Neuronal stem cell (in vitro differentiated cells): ENCODE results near the gene PDE11A.

Experiments
- DNase-seq: peaks from one replicate; pipeline ENCODE4 v3.0.0-alpha.2; 2013; ENCODE audit warnings: low spot score
- H2AFZ ChIP-seq: one replicate; pipeline ENCODE4 v1.6.1; 2013; ENCODE audit warnings: mild to moderate bottlenecking, low read length, inconsistent platforms
- H2AK5ac ChIP-seq: 2 replicates; pipeline ENCODE4 v1.6.1; 2013; ENCODE audit warnings: low read depth, mild to moderate bottlenecking, inconsistent platforms, low read length, moderate library complexity, mixed read lengths
- H2BK120ac ChIP-seq: 2 replicates; pipeline ENCODE4 v1.6.1; 2013; ENCODE audit warnings: low read depth, mild to moderate bottlenecking, inconsistent platforms, low read length, moderate library complexity, mixed read lengths
- H2BK12ac ChIP-seq: one replicate; pipeline ENCODE4 v1.6.1; 2013; ENCODE audit warnings: low read length, inconsistent platforms
- H2BK15ac ChIP-seq: 2 replicates; pipeline ENCODE4 v1.6.1; 2013; ENCODE audit warnings: mild to moderate bottlenecking, low read length, inconsistent platforms, mixed read lengths
- H2BK5ac ChIP-seq: one replicate; pipeline ENCODE4 v1.6.1; 2013; ENCODE audit warnings: inconsistent platforms, mild to moderate bottlenecking, low read length, moderate library complexity
- H3K14ac ChIP-seq: one replicate; pipeline ENCODE4 v1.6.1; 2013; ENCODE audit warnings: low read length, inconsistent platforms
- H3K18ac ChIP-seq: 2 replicates; pipeline ENCODE4 v1.6.1; 2013; ENCODE audit warnings: low read length, inconsistent platforms
- H3K23ac ChIP-seq: 2 replicates; pipeline ENCODE4 v1.6.1; 2013; ENCODE audit warnings: low read depth, mild to moderate bottlenecking, mixed read lengths, low read length, inconsistent platforms; ENCODE audit not compliant: poor library complexity
- H3K27ac ChIP-seq: replicated peaks from 3 replicates; pipeline ENCODE4 v1.5.1; 2013; ENCODE audit warnings: low read length, inconsistent platforms
- H3K27me3 ChIP-seq, 3 experiments: 2 replicates each; pipeline ENCODE4 v1.6.1; 2013; ENCODE audit warnings: low read length in 3 of 3, mild to moderate bottlenecking in 2 of 3, inconsistent platforms in 1 of 3, low read depth in 1 of 3, mixed read lengths in 1 of 3, moderate library complexity in 1 of 3; ENCODE audit not compliant: control insufficient read depth in 3 of 3, insufficient read depth in 3 of 3
- H3K36me3 ChIP-seq, 2 donors: replicated peaks in 1 of 2; 2 replicates each; pipeline ENCODE4 v1.6.1; 2013; ENCODE audit warnings: low read length in 2 of 2; ENCODE audit not compliant: control insufficient read depth in 2 of 2, insufficient read depth in 2 of 2
- H3K4ac ChIP-seq: 2 replicates; pipeline ENCODE4 v1.6.1; 2013; ENCODE audit warnings: inconsistent platforms, mild to moderate bottlenecking, low read length, moderate library complexity
- H3K4me1 ChIP-seq, 2 donors: 1 replicate in 1 of 2; 2 replicates in 1 of 2; pipeline ENCODE4 v1.6.1; 2013; ENCODE audit warnings: low read length in 2 of 2, low read depth in 1 of 2; ENCODE audit not compliant: control insufficient read depth in 2 of 2, insufficient read depth in 1 of 2
- H3K4me2 ChIP-seq: one replicate; pipeline ENCODE4 v1.6.1; 2013; ENCODE audit warnings: mild to moderate bottlenecking, low read length, inconsistent platforms; ENCODE audit not compliant: insufficient read depth, poor library complexity, severe bottlenecking
- H3K4me3 ChIP-seq, 2 donors: 2 replicates each; pipeline ENCODE4 v1.5.1; 2013; ENCODE audit warnings: low read length in 2 of 2, mild to moderate bottlenecking in 2 of 2, inconsistent platforms in 1 of 2, moderate library complexity in 1 of 2
- H3K79me1 ChIP-seq: one replicate; pipeline ENCODE4 v1.6.1; 2013; ENCODE audit warnings: low read depth, mild to moderate bottlenecking, inconsistent platforms, low read length, moderate library complexity
- H3K9ac ChIP-seq: one replicate; pipeline ENCODE4 v1.6.1; 2013; ENCODE audit warnings: mild to moderate bottlenecking, low read depth, low read length, inconsistent platforms; ENCODE audit not compliant: poor library complexity
- H3K9me3 ChIP-seq, 2 donors: replicated peaks in 1 of 2; 2 replicates each; pipeline versions ENCODE3 to v1.6.1; 2013; ENCODE audit warnings: low read length in 2 of 2, mild to moderate bottlenecking in 2 of 2, inconsistent platforms in 1 of 2, low read depth in 1 of 2, mixed read lengths in 1 of 2, moderate library complexity in 1 of 2; ENCODE audit not compliant: control insufficient read depth in 2 of 2, insufficient read depth in 1 of 2
- H4K8ac ChIP-seq: one replicate; pipeline ENCODE4 v1.6.1; 2013; ENCODE audit warnings: low read depth, mild to moderate bottlenecking, inconsistent platforms, low read length, moderate library complexity
- H4K91ac ChIP-seq: one replicate; pipeline ENCODE4 v1.6.1; 2013; ENCODE audit warnings: low read length, low read depth, mild to moderate bottlenecking, inconsistent platforms; ENCODE audit not compliant: poor library complexity
- WGBS, 2 donors: extraction: QIAGEN DNeasy Blood & Tissue Kit; methylation state at CpG; one replicate each; pipeline ENCODE4 v1.1.7; 2013; ENCODE audit warnings: missing lambda C conversion rate in 2 of 2, mixed read lengths in 1 of 2; ENCODE audit not compliant: insufficient read length in 2 of 2, insufficient replicate concordance in 1 of 2; ENCODE audit errors: extremely low coverage in 2 of 2; 5-methylcytosine and 5-hydroxymethylcytosine counted together

PDE11A gene

GRCh38 chr2:177881008-177881747, 191.4 kb downstream of the PDE11A start:
- Histone ChIP-seq H3K9me3 (no peaks in the 10 kb centered on the region), H3K18ac (no peak overlapping the region), H3K4me3 (no peak overlapping the region), H3K27ac (no peak overlapping the region), H4K91ac (no peak overlapping the region), H2BK120ac (no peak overlapping the region), H3K4ac (no peak overlapping the region), H3K36me3 (no peaks in the 10 kb centered on the region), H2AK5ac (no peak overlapping the region), H3K9ac (no peak overlapping the region), H2BK5ac (no peak overlapping the region), H4K8ac (no peak overlapping the region), H3K27me3 (no peaks in the 10 kb centered on the region), H3K23ac (no peak overlapping the region), H3K79me1 (no peaks in the 10 kb centered on the region), H2BK15ac (no peak overlapping the region), H3K14ac (no peak overlapping the region), H2AFZ (no peak overlapping the region), H3K4me2 (no peak overlapping the region), H2BK12ac (no peak overlapping the region), H3K4me1 (no peaks in the 10 kb centered on the region)
- WGBS, 2 donors: no CpG with 5 or more reads among the region's 2 CpGs
- DNase-seq: no peak

- Histone ChIP-seq H3K4me1 (no peaks in the 10 kb centered on the region), H3K4ac (no peak overlapping the region), H3K79me1 (no peaks in the 10 kb centered on the region), H2AFZ (no peak overlapping the region), H2BK5ac (no peak overlapping the region), H3K18ac (no peak overlapping the region), H2BK15ac (no peak overlapping the region), H4K8ac (no peak overlapping the region), H3K23ac (no peak overlapping the region), H4K91ac (no peak overlapping the region), H2BK120ac (no peak overlapping the region), H3K4me2 (no peak overlapping the region), H3K9me3 (no peaks in the 10 kb centered on the region), H3K14ac (no peak overlapping the region), H3K4me3 (no peak overlapping the region), H3K9ac (no peak overlapping the region), H3K36me3 (no peaks in the 10 kb centered on the region), H3K27ac (no peak overlapping the region), H2AK5ac (no peak overlapping the region), H3K27me3 (no peaks in the 10 kb centered on the region), H2BK12ac (no peak overlapping the region)
- DNase-seq: no peak
- no CpG with 5 or more reads among the region's 2 CpGs for WGBS, 2 donors
Measured at GRCh38 chr2:177880285-177880684, 192.3 kb downstream of the PDE11A start.

GRCh38 chr2:177876950-177877349, 195.6 kb downstream of the PDE11A start:
- no peak overlapping the region for H3K4me2 ChIP-seq
- no peaks in the 10 kb centered on the region for H3K4me1 ChIP-seq
- H3K4me3 ChIP-seq: no peak overlapping the region
- no peak overlapping the region for H3K27ac ChIP-seq
- no peak for DNase-seq
- H2BK12ac ChIP-seq: no peak overlapping the region
- no peak overlapping the region for H3K9ac ChIP-seq
- WGBS, 2 donors: no CpG with 5 or more reads among the region's 8 CpGs
- no peak overlapping the region for H2BK15ac ChIP-seq
- H2AFZ ChIP-seq: no peak overlapping the region
- no peaks in the 10 kb centered on the region for H3K9me3 ChIP-seq
- H3K18ac ChIP-seq: no peak overlapping the region
- no peak overlapping the region for H4K91ac ChIP-seq
- no peak overlapping the region for H3K4ac ChIP-seq
- no peak overlapping the region for H2BK5ac ChIP-seq
- no peak overlapping the region for H2BK120ac ChIP-seq
- H3K36me3 ChIP-seq: no peaks in the 10 kb centered on the region
- no peaks in the 10 kb centered on the region for H3K27me3 ChIP-seq
- no peak overlapping the region for H2AK5ac ChIP-seq
- H4K8ac ChIP-seq: no peak overlapping the region
- no peaks in the 10 kb centered on the region for H3K79me1 ChIP-seq
- no peak overlapping the region for H3K14ac ChIP-seq
- H3K23ac ChIP-seq: no peak overlapping the region

- Histone ChIP-seq H2BK5ac (no peak overlapping the region), H2AFZ (no peak overlapping the region), H3K4ac (no peak overlapping the region), H3K9me3 (no peaks in the 10 kb centered on the region), H3K18ac (no peak overlapping the region), H3K4me2 (no peak overlapping the region), H2AK5ac (no peak overlapping the region), H2BK12ac (no peak overlapping the region), H3K23ac (no peak overlapping the region), H3K36me3 (no peaks in the 10 kb centered on the region), H2BK15ac (no peak overlapping the region), H4K8ac (no peak overlapping the region), H3K4me1 (no peaks in the 10 kb centered on the region), H3K14ac (no peak overlapping the region), H3K4me3 (no peak overlapping the region), H3K27me3 (no peaks in the 10 kb centered on the region), H3K9ac (no peak overlapping the region), H4K91ac (no peak overlapping the region), H3K79me1 (no peaks in the 10 kb centered on the region), H3K27ac (no peak overlapping the region), H2BK120ac (no peak overlapping the region)
- DNase-seq: no peak
- no CpG with 5 or more reads among the region's 4 CpGs for WGBS, 2 donors
Measured at GRCh38 chr2:177874686-177875085, 197.9 kb downstream of the PDE11A start.
